Measurements from ENCODE around the gene NBEAL2.

Gene NBEAL2

DNA sequence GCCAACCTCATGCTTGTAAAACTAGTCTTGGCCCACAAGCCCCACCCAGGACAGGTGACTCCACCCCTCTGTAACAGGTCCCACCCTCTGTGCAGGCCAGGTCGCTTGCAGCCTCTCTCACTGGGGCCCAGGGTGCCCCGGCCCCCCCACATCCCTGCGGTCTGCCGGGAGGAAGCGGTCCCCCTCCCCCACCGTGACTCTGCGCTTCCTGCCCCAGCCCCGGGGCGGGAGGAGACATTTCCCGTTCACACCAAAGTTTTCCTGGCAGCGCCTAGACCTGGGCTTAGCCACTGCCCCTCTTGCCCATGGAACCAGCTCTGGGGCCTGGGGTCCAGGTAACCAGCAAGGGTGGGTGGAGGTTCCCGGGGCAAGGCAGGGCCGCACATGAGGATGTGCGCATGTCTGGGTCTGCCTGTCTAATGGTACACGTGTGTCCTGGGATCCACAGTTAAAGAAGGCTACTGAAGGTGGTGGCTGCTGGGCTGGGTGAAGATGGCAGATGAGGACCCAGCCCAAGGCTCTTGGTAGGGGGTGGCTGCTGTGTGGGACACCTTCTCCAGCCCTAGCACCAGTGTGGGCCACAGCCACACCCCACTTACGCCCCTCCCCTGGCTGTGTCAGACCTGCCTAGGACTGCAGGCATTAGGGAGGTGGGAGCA lies 8.4 kb downstream of the NBEAL2 start:
- peak; percentile 93 for DNase-seq (ENCODE audit: low spot score)

- no peak for DNase-seq (ENCODE audit: low spot score)
These were observed 9.2 kb downstream of the NBEAL2 start for GRCh38 chr3:46988616-46989015.

- DNase-seq (ENCODE audit: low spot score) = no peak
These were observed 9.8 kb downstream of the NBEAL2 start for GRCh38 chr3:46989146-46989810.

GRCh38 chr3:46990573-46991374 lies 11.3 kb downstream of the NBEAL2 start:
- no peak for DNase-seq (ENCODE audit: low spot score)

- DNase-seq (ENCODE audit: low spot score) = no peak
These were observed 12.1 kb downstream of the NBEAL2 start for GRCh38 chr3:46991406-46992165.

GRCh38 chr3:46992231-46992630 lies 12.8 kb downstream of the NBEAL2 start:
- no peak for DNase-seq (ENCODE audit: low spot score)

DNA sequence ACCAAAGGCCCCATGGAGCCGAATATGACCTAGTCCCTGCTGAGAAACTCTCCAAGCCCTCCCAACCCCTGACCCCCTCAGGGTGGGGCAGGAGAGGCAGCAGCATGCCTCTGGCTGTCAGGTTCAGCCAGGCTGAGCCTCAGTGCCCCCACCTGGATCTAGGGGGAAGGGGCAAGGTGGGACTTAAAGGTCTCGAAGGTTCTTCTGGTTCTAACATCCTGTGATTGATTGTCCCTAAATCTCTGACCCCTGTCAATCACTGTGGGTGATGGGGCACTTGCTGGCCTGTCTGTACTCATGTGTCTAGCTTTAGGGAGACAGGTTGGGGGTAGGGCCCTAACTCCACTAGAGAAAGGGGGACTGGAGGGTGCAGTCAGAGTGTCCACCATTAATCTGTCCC lies 13.8 kb downstream of the NBEAL2 start:
- no peak for DNase-seq (ENCODE audit: low spot score)

- no peak for DNase-seq (ENCODE audit: low spot score)
These were observed 14.5 kb downstream of the NBEAL2 start for GRCh38 chr3:46993986-46994385.

DNA sequence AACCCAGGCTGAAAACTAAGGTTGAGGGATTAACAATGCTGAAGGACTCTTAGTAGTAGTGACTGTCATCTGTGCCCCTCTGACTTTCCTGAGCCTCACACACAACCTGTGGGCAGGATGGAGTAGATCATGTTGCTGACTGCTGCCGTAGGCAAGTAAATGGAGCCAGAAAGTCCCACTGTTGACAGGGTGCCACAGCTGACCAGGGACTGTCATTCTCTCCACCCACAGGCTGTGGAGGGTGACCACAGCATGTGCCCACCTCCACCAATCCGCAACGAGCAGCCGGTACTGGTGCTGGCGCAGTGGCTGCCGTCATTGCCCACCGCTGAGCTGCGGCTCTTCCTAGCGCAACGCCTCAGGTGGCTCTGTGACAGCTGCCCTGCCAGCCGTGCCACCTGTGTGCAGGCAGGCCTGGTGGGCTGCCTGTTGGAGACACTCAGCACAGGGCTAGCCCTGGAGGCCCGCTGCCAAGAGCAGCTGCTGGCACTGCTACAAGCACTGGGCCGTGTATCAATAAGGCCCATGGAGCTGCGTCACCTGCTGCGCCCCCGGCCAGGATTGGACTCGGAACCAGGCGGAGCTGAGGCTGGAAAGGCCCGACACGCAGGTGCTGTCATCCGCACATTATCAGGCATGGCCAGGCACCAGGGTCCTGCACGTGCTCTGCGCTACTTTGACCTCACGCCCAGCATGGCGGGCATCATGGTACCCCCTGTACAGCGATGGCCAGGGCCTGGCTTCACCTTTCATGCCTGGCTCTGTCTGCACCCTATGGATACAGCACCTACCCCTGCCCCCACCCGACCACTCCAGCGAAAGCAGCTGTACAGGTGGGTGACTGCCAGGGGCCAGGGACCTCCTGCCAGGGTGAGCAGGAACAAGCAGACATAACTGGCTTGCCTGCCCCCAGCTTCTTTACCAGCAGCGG lies 15.6 kb downstream of the NBEAL2 start:
- no peak for DNase-seq (ENCODE audit: low spot score)

- no peak for DNase-seq (ENCODE audit: low spot score)
These were observed 16.6 kb downstream of the NBEAL2 start for GRCh38 chr3:46995901-46996562.

- DNase-seq (ENCODE audit: low spot score) = no peak
These were observed 17.4 kb downstream of the NBEAL2 start for GRCh38 chr3:46996689-46997452.

GRCh38 chr3:46997453-46998091 lies 18.1 kb downstream of the NBEAL2 start:
- no peak for DNase-seq (ENCODE audit: low spot score)

- peak; percentile 60 for DNase-seq (ENCODE audit: low spot score)
These were observed 18.8 kb downstream of the NBEAL2 start for GRCh38 chr3:46998121-46998851.

DNA sequence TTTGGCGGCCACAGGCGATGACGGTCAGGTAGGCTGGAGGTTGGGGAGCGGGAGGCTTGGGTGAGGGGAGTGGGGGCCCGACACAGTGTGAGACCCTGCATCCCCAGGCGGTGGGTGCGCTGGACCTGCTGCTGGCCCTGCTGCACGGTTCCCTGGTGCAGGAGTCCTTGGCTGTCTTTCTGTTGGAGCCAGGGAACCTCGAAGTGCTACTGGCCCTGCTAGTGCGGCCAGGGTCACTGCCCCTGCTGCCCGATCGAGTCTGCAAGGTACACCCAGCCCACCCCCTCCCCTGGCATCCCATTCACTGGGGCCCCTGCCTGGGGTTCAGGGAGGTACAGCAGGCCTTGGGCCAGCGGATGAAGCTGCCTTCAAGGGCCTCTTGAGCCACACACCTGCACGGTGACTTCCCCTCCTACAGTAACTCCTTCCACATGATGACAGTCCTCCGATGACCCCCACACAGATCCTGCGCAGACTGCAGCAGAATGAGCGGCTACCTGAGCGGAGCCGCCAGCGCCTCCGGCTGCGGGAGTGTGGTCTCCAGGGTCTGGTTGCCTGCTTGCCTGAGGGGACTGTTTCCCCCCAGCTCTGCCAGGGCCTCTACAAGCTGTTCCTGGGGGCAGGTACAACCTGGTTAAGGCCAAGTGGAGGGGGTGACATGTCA lies 19.5 kb downstream of the NBEAL2 start:
- DNase-seq (ENCODE audit: low spot score) = no peak

GRCh38 chr3:46999516-47000197 lies 20.2 kb downstream of the NBEAL2 start:
- no peak for DNase-seq (ENCODE audit: low spot score)

DNA sequence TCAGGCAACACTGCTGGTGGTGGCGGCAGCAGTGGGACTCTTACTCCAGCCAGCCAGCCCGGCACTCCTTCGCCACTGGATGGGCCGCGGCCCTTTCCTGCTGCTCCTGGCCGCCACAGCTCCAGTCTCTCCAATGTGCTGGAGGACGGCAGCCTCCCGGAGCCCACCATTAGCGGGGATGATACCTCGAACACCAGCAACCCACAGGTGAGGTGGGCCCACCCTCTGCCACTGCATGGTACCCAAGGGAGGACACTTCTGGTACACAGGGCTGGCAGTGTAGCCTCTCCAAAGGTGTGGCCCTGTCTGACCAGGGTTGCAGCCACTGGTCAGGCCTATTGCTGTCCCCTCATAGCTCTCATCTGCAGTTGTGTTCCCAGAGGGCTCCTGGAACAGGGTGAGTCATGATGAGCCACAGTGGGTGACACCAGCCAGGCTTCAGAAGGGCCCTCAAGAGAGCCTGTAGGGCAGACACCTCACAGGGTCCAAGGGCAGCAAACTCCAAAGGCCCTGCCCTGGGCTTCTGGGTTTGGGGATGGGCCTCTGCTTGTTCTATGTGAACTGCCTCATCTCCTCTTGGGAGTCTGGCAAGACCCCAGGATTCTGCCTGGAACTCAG lies 20.8 kb downstream of the NBEAL2 start:
- no peak for DNase-seq (ENCODE audit: low spot score)

Measured in activated CD4-positive, alpha-beta T cell treated with anti-CD3 and anti-CD28 coated beads, Interleukin-2, Interleukin-4, amounts not matched to agents 100 ng/mL and 50 ng/mL, durations not matched to agents 16 hours and 8 hours (primary cell).